OCI-LY3 (cell line): Measurements from ENCODE around the gene SPPL3.
"Not testable (repeated sequence)": the region's sequence is repeated elsewhere in the genome, so short reads cannot be mapped to it uniquely, and the experiment has no call there.

ENCODE experiments used
- EZH2phosphoT487 ChIP-seq: fragments of 200-600 bp; shearing (Covaris generic); IDR thresholded peaks from 2 replicates; pipeline ENCODE4 v1.6.1; 2018; ENCODE audit warnings: antibody characterized with exemption, mixed run types, low read depth
- TF ChIP-seq, protein P1 (sequence below): fragments of 200-600, 300-600 bp; sonication (generic); IDR thresholded peaks from 2 replicates; pipeline ENCODE4 v1.5.1; 2014; ENCODE audit warnings: antibody characterized with exemption, low read length, low read depth

DNA sequence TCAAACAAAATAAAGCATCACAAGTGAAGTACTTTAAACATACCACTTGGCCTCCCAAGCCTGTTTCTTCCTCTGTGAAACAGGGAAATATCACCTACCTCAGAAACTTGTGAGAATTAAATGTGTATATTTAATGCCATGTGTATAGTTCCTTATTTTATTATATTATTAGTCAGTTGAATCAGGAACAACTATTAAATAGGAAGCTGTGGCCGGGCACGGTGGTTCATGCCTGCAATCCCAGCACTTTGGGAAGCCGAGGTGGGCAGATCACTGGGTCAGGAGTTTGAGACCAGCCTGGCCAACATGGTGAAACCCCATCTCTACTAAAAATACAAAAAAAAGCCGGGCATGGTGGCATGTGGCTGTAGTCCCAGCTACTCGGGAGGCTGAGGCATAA, 3.1 kb downstream of the SPPL3 start:
- TF ChIP-seq, protein P1, sequence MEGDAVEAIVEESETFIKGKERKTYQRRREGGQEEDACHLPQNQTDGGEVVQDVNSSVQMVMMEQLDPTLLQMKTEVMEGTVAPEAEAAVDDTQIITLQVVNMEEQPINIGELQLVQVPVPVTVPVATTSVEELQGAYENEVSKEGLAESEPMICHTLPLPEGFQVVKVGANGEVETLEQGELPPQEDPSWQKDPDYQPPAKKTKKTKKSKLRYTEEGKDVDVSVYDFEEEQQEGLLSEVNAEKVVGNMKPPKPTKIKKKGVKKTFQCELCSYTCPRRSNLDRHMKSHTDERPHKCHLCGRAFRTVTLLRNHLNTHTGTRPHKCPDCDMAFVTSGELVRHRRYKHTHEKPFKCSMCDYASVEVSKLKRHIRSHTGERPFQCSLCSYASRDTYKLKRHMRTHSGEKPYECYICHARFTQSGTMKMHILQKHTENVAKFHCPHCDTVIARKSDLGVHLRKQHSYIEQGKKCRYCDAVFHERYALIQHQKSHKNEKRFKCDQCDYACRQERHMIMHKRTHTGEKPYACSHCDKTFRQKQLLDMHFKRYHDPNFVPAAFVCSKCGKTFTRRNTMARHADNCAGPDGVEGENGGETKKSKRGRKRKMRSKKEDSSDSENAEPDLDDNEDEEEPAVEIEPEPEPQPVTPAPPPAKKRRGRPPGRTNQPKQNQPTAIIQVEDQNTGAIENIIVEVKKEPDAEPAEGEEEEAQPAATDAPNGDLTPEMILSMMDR = not testable (repeated sequence)
- not testable (repeated sequence) for TF ChIP-seq EZH2phosphoT487
